ENCODE data around the gene EYA2.
"Not testable (repeated sequence)": the region's sequence is repeated elsewhere in the genome, so short reads cannot be mapped to it uniquely, and the experiment has no call there.

Gene EYA2

DNA sequence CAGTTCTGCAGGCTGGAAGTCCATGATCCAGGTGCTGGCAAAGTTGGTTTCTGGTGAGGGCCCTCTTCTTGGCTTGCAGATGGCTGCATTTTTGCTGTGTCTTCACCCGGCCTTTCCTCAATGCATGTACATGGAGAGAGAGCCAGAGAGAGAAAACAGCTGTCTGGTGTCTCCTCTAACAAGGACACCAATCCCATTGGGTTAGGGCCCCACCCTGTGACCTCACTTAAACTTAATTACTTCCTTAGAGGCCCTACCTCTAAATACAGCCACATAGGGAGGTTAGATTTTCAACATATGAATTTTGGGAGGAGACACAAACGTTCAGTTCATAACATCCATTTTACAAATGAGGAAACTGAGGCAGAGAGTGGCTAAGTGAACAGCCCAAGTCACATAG is 259.4 kb downstream of the EYA2 start:
- DNase-seq = no peak

DNA sequence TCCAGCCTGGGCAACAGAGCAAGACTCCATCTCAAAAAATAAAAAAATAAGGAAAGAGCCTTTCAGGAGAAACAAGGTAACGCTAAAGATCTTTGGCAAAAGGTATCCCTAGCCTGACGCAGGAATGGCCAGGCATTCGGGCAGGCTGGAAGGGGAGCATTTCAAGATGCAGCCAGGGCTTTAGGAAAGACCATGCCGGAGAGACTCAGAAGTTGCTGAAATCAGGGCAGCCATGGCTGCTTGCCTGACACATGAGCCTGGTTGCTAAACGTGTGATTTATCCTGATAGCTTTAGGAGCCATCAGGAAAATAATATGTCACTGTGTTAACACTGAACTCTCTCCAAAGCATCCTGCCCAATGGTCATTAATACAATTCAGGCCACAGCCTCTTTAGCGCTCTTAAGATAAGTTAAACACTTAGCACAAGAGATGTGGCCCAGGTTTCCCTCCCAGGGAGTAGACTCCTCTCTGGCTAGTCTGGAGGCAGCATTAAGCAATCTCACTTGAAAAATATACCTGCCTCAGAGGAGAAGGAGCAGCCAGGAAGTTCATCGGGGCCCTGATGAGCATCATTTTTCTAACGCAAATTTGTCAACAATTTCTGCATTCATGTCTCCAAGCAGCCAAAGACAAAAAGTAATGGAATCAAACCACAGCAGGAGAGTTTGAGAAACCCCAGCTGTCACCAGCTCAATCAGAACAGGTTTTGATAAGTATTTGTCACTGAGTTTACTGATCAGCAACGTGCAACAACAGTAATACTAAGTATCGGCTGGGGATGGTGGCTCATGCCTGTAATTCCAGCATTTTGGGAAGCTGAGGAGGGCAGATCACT is 261.9 kb downstream of the EYA2 start:
- DNase-seq = no peak

DNA sequence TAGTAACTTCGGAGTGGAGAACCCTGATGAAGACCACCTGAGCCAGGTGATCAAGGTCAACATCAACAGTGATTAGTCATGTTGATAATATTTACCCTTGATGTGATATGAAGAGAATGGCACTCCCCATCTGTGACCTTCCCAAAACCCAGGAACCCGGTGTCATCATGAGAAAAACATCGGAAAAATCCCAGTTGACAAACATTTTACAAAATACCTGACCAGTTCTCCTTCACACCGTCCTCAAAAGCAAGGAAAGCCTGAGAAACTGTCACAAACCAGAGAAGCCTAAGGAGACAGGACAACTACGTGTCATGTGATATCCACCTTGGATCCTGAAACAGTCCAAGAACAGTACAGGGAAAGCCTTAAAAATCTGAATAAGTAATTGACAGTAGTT is 264.5 kb downstream of the EYA2 start:
- DNase-seq = no peak

DNA sequence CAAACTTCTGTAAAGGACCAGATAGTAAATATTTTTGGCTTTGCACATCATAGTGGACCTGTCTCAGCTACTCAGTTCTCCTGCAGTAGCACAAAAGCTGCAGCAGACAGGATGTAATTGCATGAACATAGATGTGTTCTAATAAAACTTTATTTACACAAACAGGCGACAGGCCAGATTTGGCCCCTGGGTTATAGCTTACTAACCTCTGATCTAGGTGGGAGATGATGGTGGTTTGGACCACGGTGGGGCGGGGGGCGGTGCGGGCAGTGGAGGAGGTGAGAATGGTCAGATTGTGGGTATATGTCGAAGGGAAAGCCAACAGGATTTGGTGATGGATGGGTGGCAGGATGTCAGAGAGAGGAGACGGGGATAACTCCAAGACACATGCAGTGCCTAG is 265.6 kb downstream of the EYA2 start:
- no peak for DNase-seq

DNA sequence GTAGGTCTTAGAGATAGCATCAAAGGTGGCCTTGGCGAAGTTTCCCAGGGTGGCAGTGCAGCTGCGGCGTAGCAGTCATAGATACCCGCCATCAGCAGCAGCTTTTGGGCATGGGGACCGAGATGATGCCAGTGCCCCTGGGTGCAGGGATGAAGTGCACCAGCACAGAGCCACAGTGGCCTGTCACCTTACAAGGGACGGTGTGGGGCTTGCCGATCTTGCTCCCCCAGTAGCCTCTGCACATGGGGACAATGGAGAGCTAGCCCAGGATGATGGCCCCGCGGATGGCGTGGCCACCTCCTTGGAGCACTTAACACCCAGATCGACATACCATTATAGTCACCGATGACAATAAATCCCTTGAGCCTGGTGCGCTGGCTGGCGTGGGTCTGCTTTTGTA is 266.3 kb downstream of the EYA2 start:
- no peak for DNase-seq

DNA sequence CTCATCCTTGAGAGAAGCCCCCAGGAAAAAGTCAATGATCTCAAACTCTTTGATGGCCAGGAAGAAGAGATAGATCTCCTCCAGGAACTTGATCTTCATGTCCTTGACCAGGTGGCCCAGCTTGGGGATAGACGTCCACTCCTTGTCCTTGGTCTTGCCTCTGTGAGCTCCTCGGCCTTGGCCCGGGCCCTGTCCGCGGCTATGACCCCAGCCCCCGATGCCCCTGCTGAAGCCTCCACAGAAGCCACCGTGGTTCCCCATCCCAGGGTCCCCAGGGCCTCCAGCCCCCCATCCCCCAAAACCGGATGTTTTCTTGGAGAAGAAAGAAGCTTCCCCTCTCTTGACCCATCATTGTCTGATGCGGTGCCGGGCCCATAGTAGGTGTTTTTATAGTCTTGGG is 266.8 kb downstream of the EYA2 start:
- no peak for DNase-seq

DNA sequence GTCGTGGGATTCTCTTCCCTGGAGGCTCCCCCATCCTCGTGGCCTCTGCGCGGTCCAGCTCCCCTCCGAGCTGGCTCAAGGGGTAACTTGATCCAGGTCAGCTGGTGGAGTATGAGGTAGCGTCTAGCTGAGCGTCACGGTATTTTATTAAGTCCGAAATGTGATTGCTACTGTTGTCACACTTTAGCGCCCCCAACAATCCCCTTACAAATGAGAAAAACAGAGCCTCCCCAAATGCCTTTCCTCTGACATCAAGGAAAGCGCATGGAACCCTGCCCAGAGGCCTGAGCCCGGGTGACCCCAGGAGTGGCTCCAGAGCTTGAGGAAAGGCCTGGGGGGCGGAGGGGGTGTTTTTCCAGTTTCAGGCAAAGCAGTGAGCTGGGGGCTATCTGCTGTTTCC is 269.5 kb downstream of the EYA2 start:
- no peak for DNase-seq

DNA sequence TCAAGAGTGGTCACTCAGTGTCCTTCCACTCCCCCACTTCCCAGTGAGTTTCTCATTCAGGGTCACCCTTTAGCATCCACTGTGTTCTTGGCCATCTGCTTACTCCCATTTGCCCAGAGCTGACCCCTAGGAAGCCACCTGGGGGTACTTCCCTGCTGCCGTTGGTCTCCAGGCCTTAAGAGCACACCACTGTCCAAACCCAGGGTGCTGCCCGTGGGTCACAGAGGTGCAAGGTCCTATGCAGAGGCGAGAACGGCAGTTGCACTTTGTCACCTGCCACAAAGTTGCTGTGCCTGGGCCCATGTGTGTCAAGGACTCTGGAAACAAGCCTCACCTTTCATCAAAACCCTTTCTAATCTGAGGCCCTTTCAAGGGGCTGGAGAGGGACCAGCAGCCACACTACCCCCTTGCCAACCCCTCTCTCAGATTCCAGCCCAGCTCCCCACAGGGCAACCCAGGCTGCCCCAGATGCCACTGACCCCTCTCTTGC is 270.8 kb downstream of the EYA2 start:
- DNase-seq = no peak

DNA sequence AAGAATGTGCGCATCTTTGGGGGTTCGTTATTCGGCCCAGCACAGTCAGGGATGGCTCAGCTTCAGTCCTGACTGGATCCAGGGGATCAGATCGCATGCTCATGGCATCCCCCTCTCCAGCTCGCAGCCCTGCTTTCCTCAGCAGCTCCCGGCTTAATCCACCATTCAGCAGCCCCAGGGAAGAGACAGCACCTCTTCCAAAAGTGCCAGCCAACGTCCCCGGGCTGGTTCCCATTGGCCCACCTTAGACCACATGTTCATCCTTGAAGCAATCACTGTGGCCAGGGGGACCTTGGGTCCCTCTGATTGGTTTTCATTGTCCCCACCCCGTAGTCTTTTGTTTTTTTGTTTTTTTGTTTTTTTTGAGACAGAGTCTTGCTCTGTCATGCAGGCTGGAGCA is 273.2 kb downstream of the EYA2 start:
- DNase-seq = no peak

DNA sequence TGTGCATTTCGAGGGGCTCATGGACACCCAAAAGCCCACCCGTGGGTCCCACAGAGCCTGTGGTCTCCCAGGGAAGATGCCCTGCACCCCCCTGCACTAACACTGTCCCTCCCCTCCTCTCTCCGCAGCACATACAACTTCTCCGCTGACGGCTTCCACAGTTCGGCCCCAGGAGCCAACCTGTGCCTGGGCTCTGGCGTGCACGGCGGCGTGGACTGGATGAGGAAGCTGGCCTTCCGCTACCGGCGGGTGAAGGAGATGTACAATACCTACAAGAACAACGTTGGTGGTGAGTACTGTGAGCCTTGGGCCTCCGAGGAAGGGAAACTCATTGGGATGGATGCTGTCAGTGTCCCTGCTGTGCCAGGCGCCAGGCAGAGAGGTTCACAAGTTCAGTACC is 277.9 kb downstream of the EYA2 start:
- DNase-seq = no peak

DNA sequence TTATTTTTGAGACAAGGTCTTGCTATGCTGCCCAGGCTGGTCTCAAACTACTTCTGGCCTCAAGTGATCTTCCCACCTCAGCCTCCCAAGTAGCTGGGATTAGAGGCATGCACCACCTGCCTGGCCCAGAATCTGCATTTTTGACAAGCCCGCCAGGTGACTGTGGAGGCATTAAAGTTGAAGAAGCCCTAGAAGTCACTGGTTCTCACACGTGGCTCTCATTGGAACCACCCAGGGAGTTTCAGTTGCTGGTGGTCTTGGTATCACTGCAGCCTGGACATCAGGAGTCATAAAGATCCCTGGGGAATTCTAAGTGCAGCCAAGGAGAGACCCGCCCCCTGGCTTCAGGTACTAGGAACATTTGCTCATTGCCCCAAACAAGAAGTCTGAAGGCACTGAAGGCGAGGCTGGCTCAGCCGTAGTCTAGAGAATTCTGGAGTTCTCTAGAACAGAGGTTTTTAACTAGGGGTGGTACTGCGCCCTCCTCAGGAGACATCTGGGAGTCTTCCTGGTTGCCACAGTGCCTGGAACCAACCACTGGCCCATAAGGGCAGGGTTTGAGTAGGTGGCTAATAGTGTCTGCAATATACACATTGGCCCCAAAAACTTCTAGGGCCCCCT is 279.1 kb downstream of the EYA2 start:
- no peak for DNase-seq

DNA sequence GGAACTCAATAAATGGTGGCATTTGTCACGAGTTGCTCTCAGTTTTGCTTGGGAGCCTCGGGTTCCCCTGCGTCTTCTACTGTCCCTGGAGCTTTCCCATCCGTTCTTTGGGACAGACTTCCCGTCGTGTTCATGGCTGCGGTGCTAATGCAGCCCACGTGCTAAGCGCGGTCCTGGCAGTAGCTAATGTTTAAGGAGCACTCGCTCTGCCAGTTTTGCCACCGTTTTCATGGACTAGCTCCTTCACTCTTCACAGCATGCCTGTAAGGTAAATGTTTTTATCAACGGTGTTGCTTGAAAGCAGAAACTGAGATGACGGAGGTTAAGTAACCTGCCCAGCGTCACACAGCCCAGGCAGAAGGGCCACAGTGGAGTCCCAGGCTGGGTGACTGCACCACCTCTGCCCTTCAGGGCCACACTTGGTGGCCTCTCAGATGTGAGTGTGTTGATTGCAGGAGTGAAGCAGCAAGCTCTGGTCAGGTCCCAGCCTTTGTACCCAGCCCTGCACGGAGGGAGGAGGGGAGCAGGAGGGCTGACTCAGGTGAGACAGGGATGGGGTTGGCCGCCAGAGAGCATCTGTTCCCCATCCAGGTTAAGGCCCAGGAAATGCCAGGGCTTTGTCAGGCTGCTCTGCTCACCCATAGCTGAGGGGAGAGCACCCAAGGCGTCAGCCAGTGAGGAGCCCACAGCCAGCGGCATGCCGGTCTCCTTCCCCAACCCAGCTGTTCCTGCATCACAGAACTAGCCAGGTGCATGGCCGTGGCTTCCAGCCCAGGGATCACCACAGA is 280.0 kb downstream of the EYA2 start:
- DNase-seq = no peak

DNA sequence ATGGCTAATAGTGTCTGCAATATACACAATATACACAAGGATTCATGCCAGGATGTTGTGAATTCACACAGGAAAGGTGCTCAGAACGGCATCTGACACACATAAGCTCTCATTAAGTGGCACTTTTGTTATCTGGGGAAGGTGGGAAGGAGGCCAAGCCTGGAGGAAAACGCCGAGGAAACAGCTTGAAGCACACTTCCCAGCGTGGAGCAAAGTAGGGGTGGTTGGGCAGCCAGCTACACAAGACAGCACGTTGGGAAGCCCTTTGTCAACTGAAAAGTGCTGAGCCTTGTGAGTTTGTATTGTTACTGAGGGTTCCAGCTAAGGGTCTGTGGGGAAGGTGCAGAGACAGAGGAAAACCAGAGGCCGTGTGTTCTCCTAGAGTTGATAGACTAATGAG is 280.9 kb downstream of the EYA2 start:
- DNase-seq = no peak

DNA sequence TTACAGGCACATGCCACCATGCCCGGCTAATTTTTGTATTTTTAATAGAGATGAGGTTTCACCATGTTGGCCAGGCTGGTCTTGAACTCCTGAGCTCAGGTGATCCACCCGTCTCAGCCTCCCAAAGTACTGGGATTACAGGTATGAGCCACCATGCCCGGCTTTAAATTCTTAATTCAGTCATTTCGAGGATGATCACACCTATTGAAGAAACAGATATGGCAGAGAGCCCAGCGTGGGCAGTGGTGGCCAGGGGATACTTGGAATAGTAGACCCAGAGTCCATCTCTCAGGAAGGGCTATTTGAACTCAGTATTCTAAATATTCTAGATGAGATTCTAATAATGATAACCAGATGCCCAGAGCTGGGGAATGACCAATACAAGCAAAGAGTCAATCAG is 281.6 kb downstream of the EYA2 start:
- DNase-seq = not testable (repeated sequence)

DNA sequence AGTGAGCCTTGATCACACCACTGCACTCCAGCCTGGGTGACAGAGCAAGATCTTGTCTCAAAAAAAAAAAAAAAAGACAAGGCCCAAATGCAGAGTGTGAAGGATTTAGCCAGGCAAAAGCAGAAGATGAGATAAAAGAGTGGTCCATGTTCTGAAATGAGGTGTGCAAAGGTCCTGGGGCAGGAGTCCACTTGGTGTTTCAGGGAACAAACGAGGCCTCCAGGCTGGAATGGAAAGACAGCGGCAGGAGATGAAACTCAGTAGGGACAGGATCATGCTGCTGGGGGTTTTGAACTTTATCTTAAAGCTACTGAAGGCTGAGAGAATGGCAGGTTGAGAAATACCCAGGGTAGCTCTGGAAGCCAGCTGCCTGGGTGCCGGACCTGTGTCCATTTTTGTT is 283.6 kb downstream of the EYA2 start:
- DNase-seq = no peak

DNA sequence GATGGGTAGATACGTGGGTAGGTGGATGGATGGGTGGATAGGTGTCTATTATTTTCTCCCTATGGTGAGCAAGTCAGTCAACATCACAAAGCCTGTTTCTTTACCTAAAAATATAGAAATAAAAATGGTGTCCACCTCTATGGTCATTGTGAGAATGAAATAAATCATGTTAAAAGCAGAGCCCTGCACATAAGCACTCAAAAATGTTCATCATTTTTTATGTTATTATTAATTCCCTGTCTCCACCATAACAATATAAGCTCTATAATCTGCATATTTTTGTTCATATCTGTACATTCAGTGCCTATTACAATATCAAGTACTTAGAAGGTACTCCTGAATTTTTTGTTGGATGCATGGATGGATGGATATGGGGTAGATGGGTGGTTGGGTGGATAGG is 284.2 kb downstream of the EYA2 start:
- DNase-seq = no peak

DNA sequence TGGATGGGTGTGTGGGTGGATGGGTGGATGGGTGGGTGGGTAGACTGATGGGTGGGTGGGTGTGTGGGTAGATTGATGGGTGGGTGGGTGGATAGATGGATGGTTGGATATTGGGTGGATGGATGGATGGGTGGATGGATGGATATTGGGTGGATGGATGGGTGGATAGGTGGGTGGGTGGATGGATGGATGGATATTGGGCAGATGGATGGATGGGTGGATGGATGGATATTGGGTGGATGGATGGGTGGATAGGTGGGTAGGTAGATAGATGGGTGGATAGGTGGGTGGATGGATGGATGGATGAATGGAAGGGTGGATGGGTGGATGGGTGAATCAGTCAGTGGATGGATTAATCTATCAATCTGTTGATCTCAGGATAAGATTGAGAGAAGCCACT is 284.6 kb downstream of the EYA2 start:
- no peak for DNase-seq

DNA sequence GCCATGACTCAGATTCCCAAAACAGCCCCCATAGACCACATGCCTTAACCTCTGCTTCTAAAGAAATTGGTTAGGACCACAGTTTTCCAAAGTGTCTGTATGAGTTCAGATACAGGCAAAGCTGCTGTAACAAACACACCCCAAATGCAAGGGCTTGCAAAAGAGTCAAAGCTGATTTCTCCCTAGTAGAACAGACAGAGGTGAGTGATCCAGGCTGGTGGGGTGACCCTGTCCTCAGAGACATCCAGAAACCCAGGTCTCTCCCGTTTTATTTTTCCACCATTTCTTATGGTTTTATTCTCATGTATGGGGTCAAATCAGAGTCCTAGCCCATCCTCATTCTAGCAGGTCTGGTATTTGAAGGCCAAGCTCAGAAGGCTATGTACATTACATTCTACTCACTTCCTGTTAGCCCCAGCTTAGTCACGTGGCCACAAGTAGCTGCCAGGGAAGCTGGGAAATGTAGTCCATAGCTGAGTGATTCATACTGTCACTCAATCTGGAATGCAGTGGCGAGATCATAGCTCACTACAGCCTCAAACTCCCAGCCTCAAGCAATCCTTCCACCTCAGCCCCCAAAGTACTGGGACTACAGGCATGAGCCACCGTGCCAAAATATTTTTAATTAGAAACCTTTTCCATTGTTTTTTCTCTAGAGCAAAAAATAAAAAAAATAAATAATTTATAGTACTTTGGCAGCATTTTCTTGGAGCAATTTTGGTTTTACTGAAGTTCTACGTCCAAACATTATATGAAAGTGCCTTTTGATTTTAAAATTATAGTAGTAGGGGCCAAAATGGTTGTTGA is 286.6 kb downstream of the EYA2 start:
- no peak for DNase-seq

DNA sequence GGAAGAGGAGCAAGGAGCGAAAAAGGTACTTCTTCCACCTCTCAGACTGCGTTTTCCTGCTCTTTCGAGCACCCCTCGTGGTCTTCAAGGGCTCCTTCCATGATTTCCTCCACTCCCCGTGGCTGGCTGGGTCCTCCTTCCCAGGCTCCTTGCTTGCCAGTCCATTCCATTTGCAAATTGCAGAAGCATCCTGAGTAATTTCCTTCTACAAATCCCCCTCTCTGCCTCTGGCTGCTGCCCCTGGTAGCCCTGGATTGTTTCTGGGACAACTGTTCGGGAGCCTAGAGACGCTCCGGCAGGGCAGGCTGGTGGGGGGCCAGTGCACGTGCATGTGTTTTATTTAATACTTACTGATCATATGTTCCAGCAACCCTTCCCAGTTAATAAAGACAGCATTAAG is 288.7 kb downstream of the EYA2 start:
- no peak for DNase-seq

DNA sequence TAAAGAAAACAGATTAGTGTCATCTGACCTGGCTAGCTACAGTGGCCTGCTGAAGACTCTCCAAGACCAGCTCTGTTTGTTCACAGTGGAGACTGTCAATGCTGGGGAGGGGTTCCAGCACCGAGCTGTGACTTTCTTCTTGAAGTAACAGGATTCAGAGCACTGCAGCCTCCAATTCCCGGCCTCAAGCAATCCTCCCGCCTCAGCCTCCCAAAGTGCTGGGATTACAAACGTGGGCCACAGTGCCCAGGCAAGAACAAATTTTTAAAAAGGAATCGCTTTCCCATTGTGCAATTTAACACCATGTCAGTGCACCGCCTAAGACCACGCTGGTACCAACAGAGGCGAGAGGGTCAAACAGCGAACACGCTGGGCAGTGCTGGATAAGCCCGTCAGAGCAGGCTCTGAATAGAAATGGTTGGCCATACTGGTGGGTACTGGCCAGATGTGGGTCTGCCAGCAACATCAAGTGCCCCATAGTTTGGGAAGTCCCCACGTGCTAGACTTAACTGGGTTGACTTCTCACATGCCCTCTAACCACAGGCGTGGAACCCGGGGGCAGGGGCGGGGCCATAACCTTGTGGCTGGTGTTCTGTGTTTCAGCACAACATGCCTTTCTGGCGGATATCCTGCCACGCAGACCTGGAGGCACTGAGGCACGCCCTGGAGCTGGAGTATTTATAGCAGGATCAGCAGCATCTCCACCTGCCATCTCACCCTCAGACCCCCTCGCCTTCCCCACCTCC is 293.0 kb downstream of the EYA2 start:
- DNase-seq = no peak

DNA sequence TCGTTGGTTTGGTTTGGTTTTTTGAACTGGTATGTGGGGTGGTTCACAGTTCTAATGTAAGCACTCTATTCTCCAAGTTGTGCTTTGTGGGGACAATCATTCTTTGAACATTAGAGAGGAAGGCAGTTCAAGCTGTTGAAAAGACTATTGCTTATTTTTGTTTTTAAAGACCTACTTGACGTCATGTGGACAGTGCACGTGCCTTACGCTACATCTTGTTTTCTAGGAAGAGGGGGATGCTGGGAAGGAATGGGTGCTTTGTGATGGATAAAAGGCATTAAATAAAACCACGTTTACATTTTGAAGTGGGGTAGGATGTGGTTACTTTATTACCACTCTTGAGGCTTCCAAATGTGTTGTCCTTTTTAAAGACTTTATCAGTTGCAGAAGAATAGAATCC is 293.9 kb downstream of the EYA2 start:
- no peak for DNase-seq

DNA sequence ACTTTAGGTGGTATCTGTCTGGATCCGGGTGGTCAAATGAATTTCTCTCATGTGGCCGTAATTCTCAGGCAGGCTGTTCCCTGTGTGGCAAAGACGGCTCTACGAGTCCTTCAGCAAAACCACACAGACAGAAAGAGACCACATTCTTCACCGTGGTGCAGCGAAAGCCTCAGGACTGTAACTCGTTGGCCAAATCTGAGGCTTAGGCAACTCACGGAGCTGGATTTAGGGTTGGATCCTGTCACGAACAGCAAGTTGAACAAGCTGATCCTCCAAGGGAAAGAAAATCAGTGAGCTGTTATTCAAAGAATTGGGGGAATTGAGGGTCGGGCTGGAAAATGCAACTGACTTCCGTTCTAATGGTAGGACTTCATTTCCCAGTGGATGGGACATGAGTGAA is 294.4 kb downstream of the EYA2 start:
- no peak for DNase-seq

Measured in NCI-H446 treated with DMSO at 0.1 percent for 48 hours (cell line).